AG09309 (cell line): ENCODE results near the gene FUOM.

ENCODE experiments used
- DNase-seq: peaks from one replicate; pipeline ENCODE4 v3.0.0-alpha.2; 2010; ENCODE audit warnings: low read depth
- H3K4me3 ChIP-seq: 2 replicates; pipeline ENCODE4 v1.5.1; 2011; ENCODE audit warnings: mild to moderate bottlenecking, low read depth, low read length, moderate library complexity; ENCODE audit not compliant: control insufficient read depth
- TF ChIP-seq, protein P1 (sequence below): IDR thresholded peaks from 2 replicates; pipeline ENCODE4 v1.5.1; 2011; ENCODE audit warnings: mild to moderate bottlenecking, low read depth, low read length, inconsistent platforms; ENCODE audit not compliant: insufficient read depth, control insufficient read depth; ENCODE audit errors: missing control alignments

Gene FUOM

DNA sequence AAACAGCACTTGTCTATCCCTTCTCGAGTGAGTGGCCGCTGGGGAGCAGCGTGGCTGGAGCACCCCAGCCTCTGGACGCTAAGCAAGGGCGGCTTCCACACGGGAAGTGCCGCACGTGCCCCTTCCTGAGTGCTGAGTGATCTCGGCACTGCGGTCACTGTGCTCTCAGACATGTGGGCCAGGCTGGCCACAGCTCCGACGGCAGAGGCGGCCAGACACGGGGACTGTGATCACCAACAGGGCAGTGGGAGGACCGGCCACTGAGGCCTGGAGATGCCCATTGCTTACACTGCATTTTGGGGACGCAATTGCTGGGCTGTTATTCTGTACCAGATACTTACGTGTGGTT, 8.3 kb upstream of the FUOM start:
- no peak overlapping the region for H3K4me3 ChIP-seq
- no peak for DNase-seq
- TF ChIP-seq, protein P1, sequence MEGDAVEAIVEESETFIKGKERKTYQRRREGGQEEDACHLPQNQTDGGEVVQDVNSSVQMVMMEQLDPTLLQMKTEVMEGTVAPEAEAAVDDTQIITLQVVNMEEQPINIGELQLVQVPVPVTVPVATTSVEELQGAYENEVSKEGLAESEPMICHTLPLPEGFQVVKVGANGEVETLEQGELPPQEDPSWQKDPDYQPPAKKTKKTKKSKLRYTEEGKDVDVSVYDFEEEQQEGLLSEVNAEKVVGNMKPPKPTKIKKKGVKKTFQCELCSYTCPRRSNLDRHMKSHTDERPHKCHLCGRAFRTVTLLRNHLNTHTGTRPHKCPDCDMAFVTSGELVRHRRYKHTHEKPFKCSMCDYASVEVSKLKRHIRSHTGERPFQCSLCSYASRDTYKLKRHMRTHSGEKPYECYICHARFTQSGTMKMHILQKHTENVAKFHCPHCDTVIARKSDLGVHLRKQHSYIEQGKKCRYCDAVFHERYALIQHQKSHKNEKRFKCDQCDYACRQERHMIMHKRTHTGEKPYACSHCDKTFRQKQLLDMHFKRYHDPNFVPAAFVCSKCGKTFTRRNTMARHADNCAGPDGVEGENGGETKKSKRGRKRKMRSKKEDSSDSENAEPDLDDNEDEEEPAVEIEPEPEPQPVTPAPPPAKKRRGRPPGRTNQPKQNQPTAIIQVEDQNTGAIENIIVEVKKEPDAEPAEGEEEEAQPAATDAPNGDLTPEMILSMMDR = no peak

DNA sequence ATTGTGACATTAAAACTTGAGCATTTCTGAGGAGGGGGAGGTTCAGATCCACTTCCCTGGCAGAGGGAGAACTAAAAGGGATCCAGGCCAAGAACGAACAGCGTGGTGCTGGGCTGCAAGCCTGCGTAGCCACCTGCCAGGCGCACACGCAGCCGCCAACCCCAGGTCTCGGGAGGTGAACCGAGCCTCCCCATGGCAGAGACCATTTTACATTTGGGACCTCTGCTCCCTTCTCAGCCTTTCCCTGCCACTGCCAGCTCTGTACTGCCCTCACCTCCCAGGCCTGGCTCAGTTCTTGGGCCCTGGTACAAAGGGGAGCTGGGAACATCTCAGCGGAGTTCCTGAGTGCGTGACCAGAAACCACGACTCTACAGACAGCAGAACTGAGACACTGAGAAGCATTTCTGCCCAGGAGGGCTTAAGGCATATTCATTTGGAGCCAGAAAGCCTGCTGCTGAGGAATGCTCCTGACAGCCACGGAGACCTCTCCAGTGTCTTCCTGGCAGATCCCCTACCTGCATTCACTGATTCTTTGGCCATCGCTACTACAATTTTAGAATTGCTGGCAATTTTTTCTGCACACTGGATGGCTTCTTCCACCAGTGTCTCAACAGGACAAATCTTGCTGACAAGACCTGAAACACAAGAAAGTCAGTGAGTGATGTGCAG, 7.8 kb upstream of the FUOM start:
- no peak for DNase-seq
- TF ChIP-seq, protein P1 = no peak
- no peak overlapping the region for H3K4me3 ChIP-seq

DNA sequence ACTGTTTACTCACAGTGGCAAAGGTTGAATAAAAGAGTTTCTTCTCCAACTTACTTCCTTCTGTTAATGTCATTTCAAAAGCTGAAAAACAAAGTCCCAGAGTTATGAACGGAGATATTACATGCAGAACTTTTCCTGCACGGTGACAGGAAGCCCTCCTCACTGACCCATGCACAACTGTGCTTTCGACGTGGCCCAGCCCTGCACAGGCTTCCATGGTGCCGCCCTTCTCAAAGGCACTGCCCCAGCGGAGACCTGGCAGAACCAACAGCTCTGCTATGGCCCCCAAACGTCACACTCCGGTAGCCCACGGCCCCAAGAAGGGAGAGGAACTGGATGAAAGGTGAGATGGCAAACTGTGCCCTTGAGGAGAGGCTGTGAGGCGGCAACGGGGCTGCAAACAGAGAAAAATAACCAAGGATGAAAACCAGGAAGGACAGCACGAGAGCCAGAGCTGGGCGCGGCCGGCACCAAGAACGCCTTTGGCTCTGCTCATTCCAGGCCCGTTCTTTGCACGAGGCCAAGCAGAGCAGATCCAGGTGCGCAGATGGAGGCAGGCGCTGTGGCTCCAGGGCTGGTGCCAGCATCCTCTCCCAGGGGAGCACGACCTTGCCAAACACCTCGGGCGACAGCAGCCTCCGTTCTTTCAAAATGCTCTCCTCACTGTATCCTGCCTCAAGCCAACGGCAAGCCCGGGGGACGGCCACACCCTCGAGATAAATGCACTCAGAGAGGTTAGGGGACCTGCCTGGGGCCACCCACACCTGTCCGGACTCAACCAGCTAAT, 7.0 kb upstream of the FUOM start:
- no peak for DNase-seq
- H3K4me3 ChIP-seq = no peak overlapping the region
- TF ChIP-seq, protein P1 = no peak

DNA sequence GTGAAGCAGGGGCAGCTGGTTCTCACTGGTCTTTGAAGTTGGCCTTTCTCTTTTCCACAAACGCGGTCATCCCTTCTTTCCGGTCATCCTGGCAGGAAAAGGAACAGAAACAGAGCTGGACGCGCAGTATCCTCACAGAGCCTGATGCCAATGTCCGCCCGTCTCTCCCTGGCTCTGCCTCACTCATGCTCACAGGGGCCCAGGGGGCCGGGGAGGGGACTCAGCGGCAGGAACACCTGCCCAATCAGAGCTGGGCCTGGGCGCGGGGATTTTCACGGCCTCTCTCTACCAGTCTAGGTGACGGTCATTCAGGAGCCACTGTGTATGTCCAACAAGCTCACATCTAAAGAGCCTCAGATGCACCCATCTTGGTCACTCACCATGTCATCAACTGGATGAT, 5.0 kb upstream of the FUOM start:
- no peak overlapping the region for H3K4me3 ChIP-seq
- no peak for DNase-seq
- TF ChIP-seq, protein P1 = no peak

DNA sequence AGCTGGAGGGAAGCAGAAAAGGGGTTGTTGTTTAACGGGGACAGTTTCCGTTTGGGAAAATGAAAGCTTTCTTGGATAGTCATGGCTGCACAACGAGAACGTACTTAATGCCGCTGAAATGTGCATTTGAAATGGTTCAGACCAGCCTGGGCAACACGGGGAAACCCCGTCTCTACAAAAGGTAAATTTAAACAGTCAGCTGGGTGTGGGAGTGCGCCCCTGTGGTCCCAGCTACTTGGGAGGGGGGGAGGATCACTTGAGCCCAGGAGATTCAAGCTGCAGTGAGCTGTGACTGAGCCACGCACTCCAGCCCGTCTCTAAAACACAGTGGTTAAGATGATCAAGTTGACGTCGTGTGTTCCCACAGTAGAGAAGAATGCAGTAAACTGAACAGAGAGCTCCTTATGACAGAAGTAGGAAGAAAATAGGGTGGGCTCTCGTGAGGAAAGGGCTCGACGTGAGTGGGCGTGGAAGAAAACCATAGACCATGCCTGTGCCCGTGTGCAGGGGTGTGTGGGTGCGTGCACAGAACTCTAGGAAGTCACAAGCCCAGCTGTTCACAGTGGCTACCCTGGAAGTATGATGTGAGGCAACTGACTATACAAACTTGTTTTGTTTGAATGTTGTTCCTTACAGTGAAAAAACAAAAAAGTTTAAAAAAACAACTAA, 4.1 kb upstream of the FUOM start:
- no peak overlapping the region for H3K4me3 ChIP-seq
- no peak for DNase-seq
- TF ChIP-seq, protein P1 = no peak

DNA sequence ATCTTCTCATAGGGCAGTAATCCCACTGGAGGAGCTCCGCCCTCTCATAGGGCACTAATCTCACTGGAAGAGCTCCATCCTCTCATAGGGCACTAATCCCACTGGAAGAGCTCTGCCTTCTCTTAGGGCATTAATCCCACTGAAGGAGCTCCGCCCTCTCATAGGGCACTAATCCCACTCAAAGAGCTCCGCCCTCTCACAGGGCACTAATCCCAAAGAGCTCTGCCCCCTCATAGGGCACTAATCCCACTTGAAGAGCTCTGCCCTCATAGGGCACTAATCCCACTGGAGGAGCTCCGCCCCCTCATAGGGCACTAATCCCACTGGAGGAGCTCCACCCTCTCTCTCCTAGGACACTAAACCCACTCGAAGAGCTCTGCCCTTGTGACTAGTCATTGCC, 3.4 kb upstream of the FUOM start:
- no peak overlapping the region for H3K4me3 ChIP-seq
- TF ChIP-seq, protein P1 = no peak
- no peak for DNase-seq
